PC-3 (cell line): ENCODE data around the gene GINS1. TPM values are rescaled to one million over a fixed set of nuclear protein-coding genes. Genes with fewer than 3 reads are reported as not detected.

Source experiments
- ATAC-seq: fragments of 200-7000 bp; cut with Tn5 transposase; 2 replicates; pipeline ENCODE4 v1.9.1; 2020; ENCODE audit warnings: mild to moderate bottlenecking, moderate library complexity
- BruUV-seq: library from RNA; stranded (reverse); fragments of 400-500 nt; replicated peaks from 2 replicates; lab custom pipeline; 2021; lab: Mats Ljungman, UMichigan
- CTCF ChIA-PET: fragments of 300-600 bp; sonication (Branson Sonifier 250); formaldehyde crosslinking; loops from one replicate; lab custom pipeline; 2022; ENCODE audit warnings: antibody characterized with exemption; lab: Charles Lee
- POLR2A ChIA-PET: fragments of 300-600 bp; sonication (Branson Sonifier 250); formaldehyde crosslinking; loops from one replicate; lab custom pipeline; 2022; ENCODE audit warnings: antibody characterized with exemption; ENCODE audit not compliant: unreplicated experiment; lab: Charles Lee
- DNase-seq: peaks from one replicate; pipeline ENCODE4 v3.0.0-alpha.2; 2015
- H2AFZ ChIP-seq: fragments of 300-600 bp; sonication (generic); 2 replicates; pipeline ENCODE4 v1.6.0; 2016; ENCODE audit warnings: antibody characterized with exemption, low read length
- H3F3A ChIP-seq: fragments of 300-600 bp; sonication (generic); one replicate; pipeline ENCODE4 v1.6.0; 2017; ENCODE audit warnings: antibody characterized with exemption, low read length, control low read depth, mild to moderate bottlenecking; ENCODE audit not compliant: unreplicated experiment
- H3K27ac ChIP-seq: fragments of 300-600 bp; sonication (generic); 2 replicates; pipeline ENCODE4 v1.5.1; 2016; ENCODE audit warnings: mild to moderate bottlenecking, low read length
- H3K27me3 ChIP-seq: fragments of 300-600 bp; sonication (generic); 2 replicates; pipeline ENCODE4 v1.6.1; 2016; ENCODE audit warnings: low read length, mixed read lengths
- H3K36me3 ChIP-seq: fragments of 300-600 bp; sonication (generic); 2 replicates; pipeline ENCODE4 v1.6.1; 2016; ENCODE audit warnings: low read depth, mixed run types, low read length, mixed read lengths
- H3K4me1 ChIP-seq: fragments of 300-600 bp; sonication (generic); 2 replicates; pipeline ENCODE4 v1.5.1; 2016; ENCODE audit warnings: low read length; ENCODE audit not compliant: insufficient read depth
- H3K4me2 ChIP-seq: fragments of 300-600 bp; sonication (generic); 2 replicates; pipeline ENCODE4 v1.6.0; 2016; ENCODE audit warnings: low read length
- H3K4me3 ChIP-seq: fragments of 300-600 bp; sonication (generic); 2 replicates; pipeline ENCODE4 v1.5.1; 2016; ENCODE audit warnings: mild to moderate bottlenecking, low read length, mixed read lengths
- H3K79me2 ChIP-seq: fragments of 300-600 bp; sonication (generic); 2 replicates; pipeline ENCODE4 v1.6.1; 2017; ENCODE audit warnings: low read length, mixed read lengths
- H3K9ac ChIP-seq: fragments of 300-600 bp; sonication (generic); 2 replicates; pipeline ENCODE4 v1.6.0; 2016; ENCODE audit warnings: mild to moderate bottlenecking, low read length
- H3K9me2 ChIP-seq: fragments of 300-600 bp; sonication (generic); replicated peaks from 2 replicates; pipeline ENCODE4 v1.6.1; 2016; ENCODE audit warnings: mixed run types, low read length, mixed read lengths
- H3K9me3 ChIP-seq: fragments of 300-600 bp; sonication (generic); 2 replicates; pipeline ENCODE4 v1.6.1; 2016; ENCODE audit warnings: low read length, mixed read lengths
- H4K20me1 ChIP-seq: fragments of 300-600 bp; sonication (generic); 2 replicates; pipeline ENCODE4 v1.6.1; 2016; ENCODE audit warnings: low read length, mixed read lengths
- CTCF ChIP-seq: fragments of 300-600 bp; sonication (generic); conservative IDR thresholded peaks from 2 replicates; pipeline ENCODE4 v1.5.1; 2017; ENCODE audit warnings: antibody characterized with exemption, low read depth, mild to moderate bottlenecking, low read length
- EZH2 ChIP-seq: fragments of 300-600 bp; sonication (generic); IDR thresholded peaks from one replicate; pipeline ENCODE4 v1.6.1; 2017; ENCODE audit warnings: antibody characterized with exemption, mild to moderate bottlenecking, low read length; ENCODE audit not compliant: unreplicated experiment
- EZH2phosphoT487 ChIP-seq: fragments of 300-600 bp; sonication (generic); IDR thresholded peaks from 2 replicates; pipeline ENCODE4 v1.6.1; 2018; ENCODE audit warnings: mild to moderate bottlenecking, antibody characterized with exemption, low read length, borderline replicate concordance
- intact Hi-C: fragments of 100-400 bp; cut with micrococcal nuclease; formaldehyde crosslinking; loops from 2 replicates; pipeline ENCODE4 v1.9.0; 2023
- total RNA-seq: library from RNA; depleted of rRNA; stranded (reverse); fragments of >200 nt; gene quantifications from 2 replicates; pipeline ENCODE4 v1.2.3, GENCODE V29; 2014

GINS1 gene
- total RNA-seq, 1 experiment from 2014 or later: 28.1 TPM

GRCh38 chr20:25376236-25376635 lies 31.2 kb upstream of the GINS1 start:
- H3K4me2 ChIP-seq: no peak overlapping the region
- intact Hi-C loops: no loop called here
- H3K9ac ChIP-seq: no peak overlapping the region
- peaks cover 10% of the 10 kb centered on the region for H3K4me1 ChIP-seq
- no TSS peak for BruUV-seq
- peaks cover 69% of the 10 kb centered on the region for H3K79me2 ChIP-seq
- H2AFZ ChIP-seq: no peak overlapping the region
- peaks cover 9% of the 10 kb centered on the region; the same call in 1 of the 2 replicates for H3K36me3 ChIP-seq
- ATAC-seq: no peak
- H3K4me3 ChIP-seq: no peak overlapping the region
- CTCF ChIA-PET: no interaction called here
- peaks cover 9% of the 10 kb centered on the region for H3F3A ChIP-seq
- H3K9me3 ChIP-seq: peaks cover 11% of the 10 kb centered on the region
- POLR2A ChIA-PET: no interaction called here
- H3K27me3 ChIP-seq: no peaks in the 10 kb centered on the region
- no peaks in the 10 kb centered on the region for H4K20me1 ChIP-seq
- no peak for TF ChIP-seq EZH2
- DNase-seq: no peak
- H3K27ac ChIP-seq: no peak overlapping the region
- H3K9me2 ChIP-seq: no peaks in the 10 kb centered on the region

- no peak for TF ChIP-seq CTCF
- no peak for TF ChIP-seq EZH2phosphoT487
- no peak for TF ChIP-seq EZH2
- Histone ChIP-seq H3K9me3 (peaks cover 5% of the 10 kb centered on the region), H3K79me2 (peaks cover 68% of the 10 kb centered on the region), H3K36me3 (peaks cover 5% of the 10 kb centered on the region), H3K27me3 (no peaks in the 10 kb centered on the region), H3K4me2 (no peak overlapping the region), H2AFZ (no peak overlapping the region), H3K9me2 (no peaks in the 10 kb centered on the region), H3K9ac (no peak overlapping the region), H3K4me3 (no peak overlapping the region), H3K4me1 (peaks cover 10% of the 10 kb centered on the region), H3K27ac (no peak overlapping the region), H4K20me1 (no peaks in the 10 kb centered on the region), H3F3A (peaks cover 9% of the 10 kb centered on the region)
- BruUV-seq: no TSS peak
- ChIA-PET CTCF (no interaction called here), POLR2A (no interaction called here)
- DNase-seq (no peak), ATAC-seq (no peak)
- intact Hi-C loops: no loop called here
Observed at GRCh38 chr20:25376886-25377285, 30.6 kb upstream of the GINS1 start.

- ChIA-PET POLR2A (interaction anchor here (0.6 kb wide), 1 partner anchor 155 kb away, joined by 19 read pairs; no protein-coding TSS in a partner anchor), CTCF (no interaction called here)
- Histone ChIP-seq H3K27ac (no peak overlapping the region), H3K9me2 (no peaks in the 10 kb centered on the region), H2AFZ (no peak overlapping the region), H3K4me1 (peaks cover 5% of the 10 kb centered on the region), H3K36me3 (peaks cover 5% of the 10 kb centered on the region; the same call in 1 of the 2 replicates), H3K27me3 (no peaks in the 10 kb centered on the region), H3K4me3 (no peak overlapping the region), H3K9ac (no peak overlapping the region), H3K9me3 (no peaks in the 10 kb centered on the region), H4K20me1 (no peaks in the 10 kb centered on the region; the same call in 1 of the 2 replicates), H3K79me2 (peaks cover 82% of the 10 kb centered on the region), H3K4me2 (no peak overlapping the region), H3F3A (peaks cover 4% of the 10 kb centered on the region)
- DNase-seq (no peak), ATAC-seq (no peak)
- TF ChIP-seq EZH2phosphoT487: no peak
- TF ChIP-seq CTCF: no peak
- TF ChIP-seq EZH2: no peak
- intact Hi-C loops: no loop called here
- BruUV-seq: no TSS peak
Observed at GRCh38 chr20:25378189-25378883, 29.1 kb upstream of the GINS1 start.
